RWPE2 (cell line): Measurements from ENCODE around the gene PTGES2.

Experiments
- ATAC-seq: fragments of 200-7000 bp; cut with Tn5 transposase; 3 replicates; pipeline ENCODE4 v1.9.1; 2021; ENCODE audit warnings: low read depth
- DNase-seq: peaks from one replicate; pipeline ENCODE4 v3.0.0-alpha.2; 2020; ENCODE audit warnings: low spot score
- H3K27ac ChIP-seq: fragments of 450-650 bp; 2 replicates; pipeline ENCODE4 v1.5.1; 2017; ENCODE audit warnings: mild to moderate bottlenecking; ENCODE audit not compliant: poor library complexity, severe bottlenecking
- H3K27me3 ChIP-seq: fragments of 250-450 bp; sonication (Bioruptor Pico); 2 replicates; pipeline ENCODE4 v1.5.1; 2021; ENCODE audit warnings: mild to moderate bottlenecking, moderate library complexity; ENCODE audit not compliant: insufficient read depth, poor library complexity, severe bottlenecking
- H3K36me3 ChIP-seq: fragments of 250-450 bp; sonication (Bioruptor Pico); 2 replicates; pipeline ENCODE4 v1.5.1; 2020; ENCODE audit warnings: low read depth, mild to moderate bottlenecking, moderate library complexity
- H3K4me1 ChIP-seq: fragments of 250-450 bp; sonication (Bioruptor Pico); 2 replicates; pipeline ENCODE4 v1.5.1; 2021; ENCODE audit warnings: mild to moderate bottlenecking, moderate library complexity; ENCODE audit not compliant: insufficient read depth, poor library complexity, severe bottlenecking
- H3K4me3 ChIP-seq: fragments of 250-450 bp; sonication (Bioruptor Pico); 2 replicates; pipeline ENCODE4 v1.5.1; 2021; ENCODE audit warnings: mild to moderate bottlenecking, moderate library complexity; ENCODE audit not compliant: severe bottlenecking
- H3K9me3 ChIP-seq: fragments of 250-450 bp; sonication (Bioruptor Pico); 2 replicates; pipeline ENCODE4 v1.5.1; 2021; ENCODE audit warnings: mild to moderate bottlenecking, moderate library complexity; ENCODE audit not compliant: severe bottlenecking
- CTCF ChIP-seq: fragments of 450-650 bp; IDR thresholded peaks from one replicate; pipeline ENCODE4 v1.5.1; 2017; ENCODE audit warnings: mild to moderate bottlenecking, moderate library complexity; ENCODE audit not compliant: poor library complexity, severe bottlenecking

The PTGES2 gene

GRCh38 chr9:128163523-128164306 lies 36.2 kb upstream of the PTGES2 start:
- TF ChIP-seq CTCF, result no peak
- H3K36me3 ChIP-seq, result peaks cover 51% of the 10 kb centered on the region
- ATAC-seq, result no peak
- H3K4me3 ChIP-seq, result no peak overlapping the region
- H3K9me3 ChIP-seq, result no peaks in the 10 kb centered on the region
- peak; percentile 60 for DNase-seq
- no peaks in the 10 kb centered on the region for H3K4me1 ChIP-seq
- H3K27ac ChIP-seq, result no peak overlapping the region
- H3K27me3 ChIP-seq, result no peaks in the 10 kb centered on the region

GRCh38 chr9:128163027-128163515 lies 35.5 kb upstream of the PTGES2 start:
- no peaks in the 10 kb centered on the region for H3K4me1 ChIP-seq
- peaks cover 45% of the 10 kb centered on the region for H3K36me3 ChIP-seq
- H3K9me3 ChIP-seq, result no peaks in the 10 kb centered on the region
- DNase-seq (peak; percentile 38), ATAC-seq (no peak)
- H3K27me3 ChIP-seq, result no peaks in the 10 kb centered on the region
- H3K27ac ChIP-seq, result no peak overlapping the region
- no peak for TF ChIP-seq CTCF
- no peak overlapping the region for H3K4me3 ChIP-seq

- no peak for ATAC-seq
- TF ChIP-seq CTCF, result no peak
Measured at GRCh38 chr9:128162215-128163026, 34.9 kb upstream of the PTGES2 start.

GRCh38 chr9:128161215-128161902 lies 33.8 kb upstream of the PTGES2 start:
- no peak for ATAC-seq

More at GRCh38 chr9:128162215-128163026, 34.9 kb upstream of the PTGES2 start:
- peak; percentile 40 for DNase-seq
- Histone ChIP-seq H3K4me3 (no peak overlapping the region), H3K27ac (no peak overlapping the region), H3K36me3 (peaks cover 38% of the 10 kb centered on the region), H3K4me1 (no peaks in the 10 kb centered on the region), H3K27me3 (no peaks in the 10 kb centered on the region), H3K9me3 (no peaks in the 10 kb centered on the region)

More at GRCh38 chr9:128161215-128161902, 33.8 kb upstream of the PTGES2 start:
- Histone ChIP-seq H3K4me3 (no peak overlapping the region), H3K4me1 (no peaks in the 10 kb centered on the region), H3K9me3 (no peaks in the 10 kb centered on the region), H3K27ac (no peak overlapping the region), H3K27me3 (no peaks in the 10 kb centered on the region), H3K36me3 (peaks cover 28% of the 10 kb centered on the region)
- DNase-seq, result no peak
- TF ChIP-seq CTCF, result no peak
